B cell (primary cell): ENCODE results near the gene CCDC112. TPM values are rescaled to one million over a fixed set of nuclear protein-coding genes. Genes with fewer than 3 reads are reported as not detected.

ENCODE experiments used
- ATAC-seq: fragments of 200-7000 bp; cut with Tn5 transposase; one replicate; pipeline ENCODE4 v1.10.0; 2021; ENCODE audit warnings: low read depth, mild to moderate bottlenecking, moderate number of reproducible peaks, moderate library complexity
- CTCF ChIA-PET: fragments of 350-600 bp; sonication (Branson Sonifier 250); formaldehyde crosslinking; loops from one replicate; lab custom pipeline; 2021; ENCODE audit warnings: antibody characterized with exemption, inconsistent platforms; lab: Charles Lee
- POLR2A ChIA-PET: fragments of 350-600 bp; sonication (Branson Sonifier 250); formaldehyde crosslinking; loops from one replicate; lab custom pipeline; 2021; ENCODE audit warnings: antibody characterized with exemption; lab: Charles Lee
- DNase-seq: peaks from one replicate; pipeline ENCODE4 v3.0.0; 2013
- H2AFZ ChIP-seq: 2 replicates; pipeline ENCODE4 v1.6.1; 2012; ENCODE audit warnings: mild to moderate bottlenecking, low read depth, low read length; ENCODE audit not compliant: insufficient read depth, poor library complexity, severe bottlenecking
- H3K27ac ChIP-seq, 2 donors: 1 replicate in 1 of 2; 2 replicates in 1 of 2; pipeline ENCODE4 v1.5.1; 2012 to 2013; ENCODE audit warnings: low read length in 2 of 2, mild to moderate bottlenecking in 2 of 2, moderate library complexity in 1 of 2
- H3K27me3 ChIP-seq, 4 experiments: fragments of 200-600 bp in 1 of 4; sonication (generic) in 1 of 4; replicated peaks in 1 of 4; 1 replicate in 2 of 4; 2 replicates in 2 of 4; pipeline versions ENCODE4 v1.6.1 to v1.7.0; 2013 to 2016; ENCODE audit warnings: low read length in 3 of 4, mild to moderate bottlenecking in 2 of 4, mixed read lengths in 1 of 4, moderate library complexity in 1 of 4; ENCODE audit not compliant: insufficient read depth in 4 of 4, control insufficient read depth in 3 of 4; ENCODE audit errors: control extremely low read depth in 1 of 4
- H3K36me3 ChIP-seq, 2 experiments: replicated peaks in 1 of 2; 1 replicate in 1 of 2; 2 replicates in 1 of 2; pipeline versions ENCODE4 v1.6.1 to v1.7.1; 2013; ENCODE audit warnings: low read length in 1 of 2; ENCODE audit not compliant: insufficient read depth in 2 of 2, control insufficient read depth in 1 of 2; ENCODE audit errors: control extremely low read depth in 1 of 2, extremely low read depth in 1 of 2
- H3K4me1 ChIP-seq, 2 donors: fragments of 200-600 bp in 1 of 2; sonication (generic) in 1 of 2; 1 replicate in 1 of 2; 2 replicates in 1 of 2; pipeline versions ENCODE4 v1.5.1 to v1.6.1; 2013 to 2017; ENCODE audit warnings: low read length in 2 of 2; ENCODE audit not compliant: control insufficient read depth in 2 of 2, insufficient read depth in 2 of 2
- H3K4me2 ChIP-seq: replicated peaks from 2 replicates; pipeline ENCODE3; 2012; ENCODE audit warnings: mild to moderate bottlenecking, low read depth, low read length; ENCODE audit not compliant: poor library complexity, severe bottlenecking
- H3K4me3 ChIP-seq, 5 experiments: fragments of 200-600 bp in 1 of 5; sonication (generic) in 1 of 5; 1 replicate in 3 of 5; 2 replicates in 2 of 5; pipeline versions ENCODE4 v1.5.1 to v1.7.0; 2011 to 2016; ENCODE audit warnings: low read length in 4 of 5, mild to moderate bottlenecking in 4 of 5, low read depth in 2 of 5, control low read depth in 1 of 5, moderate library complexity in 1 of 5; ENCODE audit not compliant: insufficient read depth in 1 of 5; ENCODE audit errors: control extremely low read depth in 1 of 5, extremely low read depth in 1 of 5
- H3K79me2 ChIP-seq: fragments of 200-600 bp; sonication (generic); one replicate; pipeline ENCODE4 v1.6.0; 2016; ENCODE audit warnings: low read length; ENCODE audit not compliant: control insufficient read depth, insufficient read depth
- H3K9ac ChIP-seq: fragments of 200-600 bp; sonication (generic); 2 replicates; pipeline ENCODE4 v1.6.1; 2017; ENCODE audit warnings: mild to moderate bottlenecking, low read length, moderate library complexity
- H3K9me3 ChIP-seq, 3 donors: one replicate each; pipeline versions ENCODE4 v1.6.1 to v1.7.1; 2013; ENCODE audit warnings: low read length in 2 of 3; ENCODE audit not compliant: control insufficient read depth in 2 of 3, insufficient read depth in 1 of 3; ENCODE audit errors: control extremely low read depth in 1 of 3
- H4K20me1 ChIP-seq: 2 replicates; pipeline ENCODE4 v1.6.0; 2012; ENCODE audit warnings: mild to moderate bottlenecking, low read length; ENCODE audit not compliant: insufficient read depth, control insufficient read depth, poor library complexity, severe bottlenecking
- H3K27ac Mint-ChIP-seq: one replicate; pipeline ENCODE4 v1.8.0; 2021; ENCODE audit warnings: mixed read lengths
- H3K27me3 Mint-ChIP-seq: one replicate; pipeline ENCODE4 v1.8.0; 2021; ENCODE audit warnings: mixed read lengths
- H3K4me1 Mint-ChIP-seq: one replicate; pipeline ENCODE4 v1.8.0; 2021; ENCODE audit warnings: mixed read lengths
- H3K4me3 Mint-ChIP-seq: one replicate; pipeline ENCODE4 v1.8.0; 2021; ENCODE audit warnings: mixed read lengths
- H3K9me3 Mint-ChIP-seq: one replicate; pipeline ENCODE4 v1.8.0; 2022; ENCODE audit warnings: mixed read lengths; ENCODE audit not compliant: insufficient read depth
- CTCF ChIP-seq: fragments of 200-600 bp; IDR thresholded peaks from one replicate; pipeline ENCODE4 v1.8.0; 2022; ENCODE audit warnings: antibody characterized with exemption, mild to moderate bottlenecking
- EZH2 ChIP-seq: IDR thresholded peaks from 2 replicates; pipeline ENCODE4 v1.6.1; 2012; ENCODE audit warnings: borderline replicate concordance, low read depth, mild to moderate bottlenecking, moderate library complexity, low read length; ENCODE audit not compliant: insufficient read depth, poor library complexity, severe bottlenecking
- WGBS: methylation state at CpG from one replicate; pipeline ENCODE4 v1.1.5; 2013; ENCODE audit warnings: missing lambda C conversion rate; ENCODE audit not compliant: insufficient coverage; 5-methylcytosine and 5-hydroxymethylcytosine counted together
- intact Hi-C: fragments of 100-400 bp; cut with micrococcal nuclease; formaldehyde crosslinking; loops from one replicate; pipeline ENCODE4 v1.10.0; 2022
- polyA plus RNA-seq: library from polyadenylated mRNA; depleted of rRNA; stranded (reverse); fragments of >200 nt; gene quantifications from 2 replicates; pipeline ENCODE4 v1.2.3, GENCODE V29; 2012
- total RNA-seq, 2 donors: library from RNA; stranded (reverse); fragments of 120-200 nt in 1 of 2; gene quantifications; 1 replicate in 1 of 2; 2 replicates in 1 of 2; pipeline versions ENCODE4 v1.2.3 to v1.2.4, GENCODE V29; 2013 to 2022

CCDC112 gene
- total and polyA plus RNA-seq, 2 donors (not counting 1 experiment from before 2014, with no cell fraction given) = 3.7 to 9.6 TPM

- no peak overlapping the region for H2AFZ ChIP-seq
- no peak for TF ChIP-seq EZH2
- TF ChIP-seq CTCF = no peak
- H3K36me3 ChIP-seq = no peaks in the 10 kb centered on the region
- no peaks in the 10 kb centered on the region for H4K20me1 ChIP-seq
- no peaks in the 10 kb centered on the region for H3K9me3 Mint-ChIP-seq
- H3K4me2 ChIP-seq = no peak overlapping the region
- H3K79me2 ChIP-seq = no peaks in the 10 kb centered on the region
- peaks cover 6 to 14% of the 10 kb centered on the region in 2 donors for H3K4me1 ChIP-seq
- no peaks in the 10 kb centered on the region for H3K27me3 Mint-ChIP-seq
- DNase-seq (no peak), ATAC-seq (no peak)
- no peak overlapping the region for H3K27ac ChIP-seq
- no CpG with 5 or more reads among the region's 3 CpGs for WGBS
- no peak overlapping the region for H3K9ac ChIP-seq
- no peak overlapping the region for H3K27ac Mint-ChIP-seq
- H3K9me3 ChIP-seq = peaks cover 0 to 1% (median 0%) of the 10 kb centered on the region in 3 donors
- peaks cover 25% of the 10 kb centered on the region for H3K4me1 Mint-ChIP-seq
- no peak overlapping the region for H3K4me3 Mint-ChIP-seq
- H3K4me3 ChIP-seq = no peak overlapping the region
- POLR2A ChIA-PET = no interaction called here
- intact Hi-C loops = no loop called here
- CTCF ChIA-PET = interaction anchor here (1.5 to 2.3 kb wide), 2 partner anchors 13 to 16 kb away, joined by 5 to 7 read pairs; no protein-coding TSS in a partner anchor
- H3K27me3 ChIP-seq = peaks cover 0 to 7% (median 0%) of the 10 kb centered on the region in 4 experiments
These were observed 29.0 kb upstream of the CCDC112 start for GRCh38 chr5:115325296-115325959.

GRCh38 chr5:115324021-115324420 lies 27.6 kb upstream of the CCDC112 start:
- Mint-ChIP-seq H3K4me3 (no peak overlapping the region), H3K9me3 (no peaks in the 10 kb centered on the region), H3K27ac (no peak overlapping the region), H3K27me3 (peaks cover 6% of the 10 kb centered on the region), H3K4me1 (peaks cover 11% of the 10 kb centered on the region)
- ChIA-PET POLR2A (no interaction called here), CTCF (interaction anchor here (2.3 kb wide), 1 partner anchor 11 kb away, joined by 5 read pairs; no protein-coding TSS in a partner anchor)
- Histone ChIP-seq H3K4me1 (peaks cover 6 to 9% of the 10 kb centered on the region in 2 donors), H3K27ac (no peak overlapping the region), H4K20me1 (no peaks in the 10 kb centered on the region), H2AFZ (no peak overlapping the region), H3K36me3 (no peaks in the 10 kb centered on the region), H3K27me3 (peaks cover 0 to 7% (median 0%) of the 10 kb centered on the region in 4 experiments), H3K9me3 (peaks cover 0 to 1% (median 0%) of the 10 kb centered on the region in 3 donors), H3K79me2 (no peaks in the 10 kb centered on the region), H3K4me2 (no peak overlapping the region), H3K9ac (no peak overlapping the region), H3K4me3 (no peak overlapping the region)
- intact Hi-C loops = no loop called here
- ATAC-seq = no peak
- no peak for TF ChIP-seq CTCF
- no peak for TF ChIP-seq EZH2
- WGBS = no CpG with 5 or more reads among the region's 2 CpGs
- no peak for DNase-seq
